HUDEP-2 (cell line): ENCODE data around the gene LYST.
"Not testable (repeated sequence)": the region's sequence is repeated elsewhere in the genome, so short reads cannot be mapped to it uniquely, and the experiment has no call there.

Experiments used
- DNase-seq, 76 experiments: peaks; one replicate each; lab custom pipeline; 2025; ENCODE audit not compliant: unreplicated experiment in 76 of 76; lab: John Stamatoyannopoulos, UW

The LYST gene

DNA sequence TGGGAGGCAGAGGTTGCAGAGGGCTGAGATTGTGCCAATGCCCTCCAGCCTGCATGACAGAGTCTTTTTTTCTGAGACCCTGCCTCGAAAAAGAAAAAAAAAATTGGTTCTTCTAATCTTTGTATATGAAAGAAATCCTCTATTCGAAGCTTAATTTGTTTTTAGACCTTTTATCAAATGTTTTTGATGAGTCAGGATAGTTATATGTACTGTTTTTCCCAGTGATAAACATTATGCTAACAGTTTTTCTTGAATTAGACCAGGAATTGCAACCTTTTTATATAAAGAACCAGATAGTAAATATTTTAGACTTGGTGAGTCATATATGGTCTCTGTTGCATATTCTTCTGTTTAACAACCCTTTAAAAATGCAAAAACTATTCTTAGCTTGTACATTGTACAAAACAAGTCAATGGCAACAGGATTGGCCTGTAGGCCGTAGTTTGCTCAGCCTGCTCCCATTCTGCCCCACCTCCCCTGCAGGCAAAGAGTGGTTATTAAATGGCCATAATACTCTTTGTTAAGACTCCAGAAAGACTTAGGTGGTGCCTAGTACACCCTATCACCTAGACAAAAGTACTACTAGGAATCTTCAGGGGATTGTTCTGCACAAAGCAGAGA, 45.2 kb downstream of the LYST start:
- DNase-seq = no peak

- DNase-seq = peak in 26 of 76 experiments; percentile 1 to 65 (median 22)
Measured at GRCh38 chr1:235820061-235820460, 46.6 kb downstream of the LYST start.

DNA sequence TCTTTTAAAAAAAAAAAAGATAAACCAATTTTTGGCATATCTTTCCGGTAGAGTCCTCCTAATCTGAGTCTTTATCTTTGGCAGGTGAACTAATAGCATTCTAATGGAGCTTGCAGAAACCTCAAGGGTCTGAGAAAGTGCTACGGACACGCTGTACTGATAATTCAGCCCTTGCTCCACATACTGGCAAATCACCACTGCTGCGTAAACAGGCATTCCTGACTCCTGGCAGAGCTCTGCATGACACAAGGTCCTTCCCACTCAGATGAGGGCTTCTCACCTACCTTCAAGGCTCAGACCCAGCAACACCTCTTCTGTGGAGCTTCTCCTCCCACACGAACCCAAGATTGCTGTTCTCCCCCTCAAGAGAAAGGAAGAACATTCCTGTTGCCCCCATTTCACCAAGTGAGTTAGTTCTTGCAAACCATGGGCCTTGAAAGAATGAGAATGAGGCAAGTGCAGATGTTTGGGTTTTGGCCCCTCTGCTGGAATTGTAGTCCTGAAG, 48.0 kb downstream of the LYST start:
- DNase-seq = no peak

DNA sequence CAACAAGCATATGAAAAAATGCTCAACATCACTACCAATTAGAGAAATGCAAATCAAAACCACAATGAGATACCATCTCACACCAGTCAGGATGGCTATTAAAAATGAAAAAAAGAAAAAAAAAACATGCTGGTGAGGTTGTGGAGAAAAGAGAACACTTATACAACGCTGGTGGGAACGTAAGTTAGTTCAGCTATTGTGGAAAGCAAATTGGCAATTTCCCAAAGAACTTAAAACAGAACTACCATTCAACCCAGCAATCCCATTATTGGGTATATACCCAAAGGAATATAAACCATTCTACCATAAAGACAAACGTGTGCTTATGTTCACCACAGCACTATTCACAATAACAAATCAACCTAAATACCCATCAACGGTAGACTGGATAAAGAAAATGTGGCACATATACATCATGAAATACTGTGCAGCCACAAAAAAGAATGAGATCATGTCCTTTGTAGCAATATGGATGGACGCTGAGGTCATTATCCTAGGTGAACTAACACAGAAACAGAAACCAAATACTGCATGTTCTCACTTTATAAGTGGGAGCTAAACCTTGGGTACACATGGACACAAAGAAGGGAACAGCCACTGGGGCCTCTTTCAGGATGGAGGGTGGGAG, 49.5 kb downstream of the LYST start:
- no peak for DNase-seq

DNA sequence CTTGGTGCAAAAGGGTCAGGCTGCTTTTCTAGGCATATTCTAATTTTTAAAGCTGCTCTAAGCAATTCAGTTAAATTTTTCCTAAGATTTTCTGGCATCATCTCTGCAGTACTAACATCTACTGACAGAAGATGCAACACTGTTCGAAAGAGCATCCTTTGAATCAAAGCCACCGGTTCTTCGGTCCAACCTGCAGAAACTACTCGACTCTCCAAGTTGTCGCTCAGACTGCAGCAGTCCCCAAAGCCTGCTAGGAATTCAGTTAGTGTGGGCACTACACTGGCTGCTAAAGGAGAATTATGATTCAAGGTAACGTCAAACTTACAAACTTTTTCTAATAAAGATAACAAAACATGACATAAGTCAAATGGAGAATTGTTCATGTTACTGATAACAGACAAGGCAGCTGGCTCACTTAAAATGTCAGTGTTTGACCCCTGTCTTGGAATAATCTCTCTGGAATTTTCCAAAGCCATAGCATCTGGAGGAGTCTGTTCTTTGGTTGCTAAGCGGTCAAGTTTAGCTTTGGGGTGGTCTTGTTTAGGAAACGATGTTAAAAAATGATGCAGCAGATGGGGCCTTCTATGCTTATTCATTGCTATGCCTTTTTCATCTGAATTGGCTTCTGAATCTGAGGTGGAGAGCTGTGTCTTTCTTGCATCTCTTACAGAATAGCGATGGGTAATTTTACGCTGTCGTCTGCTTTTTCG, 56.9 kb downstream of the LYST start:
- no peak for DNase-seq

DNA sequence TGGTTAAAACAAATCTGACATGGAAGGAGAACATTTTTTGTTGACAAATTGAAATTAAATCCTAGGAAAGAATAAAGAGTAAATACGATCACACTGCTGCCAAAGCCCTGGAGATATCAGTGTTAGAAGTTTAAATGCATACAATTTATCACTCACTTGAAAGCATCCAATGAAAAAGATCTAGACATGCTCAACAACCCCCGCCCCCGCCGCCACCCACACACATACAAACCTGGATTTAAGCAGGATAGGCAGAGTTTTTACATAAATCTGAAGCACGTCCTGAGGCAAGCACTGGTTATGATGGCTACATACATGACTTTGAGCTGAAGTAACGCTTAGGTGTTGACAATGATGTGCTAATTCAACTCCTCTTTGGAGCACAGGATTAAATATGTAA, 58.5 kb downstream of the LYST start:
- no peak for DNase-seq

- no peak for DNase-seq
Measured at GRCh38 chr1:235806123-235806522, 60.6 kb downstream of the LYST start.

- DNase-seq = no peak
Measured at GRCh38 chr1:235802573-235803346, 63.9 kb downstream of the LYST start.

- DNase-seq = no peak
Measured at GRCh38 chr1:235799264-235799663, 67.4 kb downstream of the LYST start.

DNA sequence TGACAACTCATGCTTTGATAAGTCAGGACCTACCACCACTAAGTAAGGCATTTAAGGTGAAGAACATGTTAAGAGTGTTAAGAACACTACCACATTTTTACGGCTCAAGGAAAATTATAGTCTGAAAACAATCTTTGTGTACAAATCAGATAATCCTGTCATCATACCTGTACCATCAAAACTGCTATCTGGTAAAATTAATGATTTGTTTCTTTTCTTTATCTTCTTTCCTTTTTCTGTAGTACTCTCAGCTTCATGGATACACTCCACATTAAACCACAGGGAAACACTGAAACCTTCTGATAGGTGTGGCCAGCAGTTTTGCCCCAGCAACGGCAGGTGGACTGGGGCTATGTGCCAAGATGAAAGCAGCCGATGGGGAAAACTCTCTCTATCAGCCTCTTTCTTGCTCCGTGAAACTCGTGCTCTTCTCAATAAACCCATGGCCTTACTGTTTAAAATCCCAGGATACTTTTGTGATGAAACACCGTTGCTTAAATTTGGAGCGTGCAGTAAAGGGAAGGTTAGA, 75.1 kb downstream of the LYST start:
- no peak for DNase-seq

DNA sequence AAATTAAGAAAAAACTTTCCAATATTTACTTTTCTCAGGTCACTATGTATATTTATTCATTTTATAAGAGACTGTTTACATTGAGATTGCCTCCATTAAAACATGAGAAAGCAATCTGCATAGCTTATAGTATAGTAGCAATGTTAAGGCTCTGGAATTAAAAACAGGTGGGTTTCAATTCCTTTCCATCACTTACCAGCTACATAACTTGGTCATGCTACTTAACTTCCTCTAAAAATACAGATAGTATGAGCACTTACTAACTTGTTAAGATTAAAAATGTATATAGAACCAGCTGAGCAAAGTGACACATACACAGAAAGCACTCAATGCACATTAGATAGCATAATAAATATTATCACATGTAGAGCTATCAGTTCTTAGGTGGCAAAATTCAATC, 76.6 kb downstream of the LYST start:
- DNase-seq = no peak

- not testable (repeated sequence) for DNase-seq
Measured at GRCh38 chr1:235786227-235786898, 80.3 kb downstream of the LYST start.

DNA sequence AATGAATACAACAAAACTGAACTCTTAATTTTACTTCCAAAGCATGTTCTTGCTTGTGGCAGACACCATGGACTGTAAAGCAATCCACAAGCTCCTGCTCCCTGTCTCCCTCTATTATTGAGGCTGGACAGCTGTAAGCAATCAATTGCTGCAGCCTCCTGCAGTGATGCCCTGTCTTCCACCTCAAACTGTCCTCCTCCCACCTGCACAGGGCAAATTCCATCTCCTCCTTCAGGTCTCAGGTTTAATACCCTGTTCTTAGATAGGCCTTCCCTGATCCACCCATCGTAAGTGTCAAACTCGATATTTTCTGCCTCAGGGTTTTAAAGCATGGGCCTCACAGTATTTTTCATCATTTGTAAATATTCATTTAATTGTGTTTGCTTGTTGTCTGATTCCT, 81.8 kb downstream of the LYST start:
- DNase-seq = no peak

DNA sequence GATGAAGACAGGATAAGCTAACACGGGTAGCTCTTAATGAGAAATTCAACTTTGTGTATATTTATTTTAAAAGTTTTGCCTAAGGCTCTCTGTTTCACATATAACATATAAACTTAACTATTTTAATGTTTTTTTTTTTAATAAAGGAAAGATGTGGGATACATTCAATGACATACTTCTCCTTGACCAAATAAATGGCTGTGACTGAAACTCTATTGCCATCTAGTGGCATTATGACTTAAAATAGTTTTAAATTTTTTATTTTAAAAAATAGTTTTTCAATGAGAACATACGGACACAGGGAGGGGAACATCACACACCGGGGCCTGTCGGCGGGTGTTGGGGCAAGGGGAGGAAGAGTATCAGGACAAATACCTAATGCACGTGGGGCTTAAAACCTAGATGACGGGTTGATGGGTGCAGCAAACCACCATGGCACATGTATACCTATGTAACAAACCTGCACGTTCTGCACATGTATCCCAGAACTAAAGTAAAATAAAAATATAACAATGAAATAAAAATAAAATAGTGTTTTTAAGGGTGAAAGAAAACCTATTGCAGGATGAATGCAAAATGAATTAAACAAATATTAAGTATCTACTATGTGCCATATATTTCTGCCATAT, 83.4 kb downstream of the LYST start:
- peak in 11 of 76 experiments; percentile 1 to 34 (median 10) for DNase-seq

DNA sequence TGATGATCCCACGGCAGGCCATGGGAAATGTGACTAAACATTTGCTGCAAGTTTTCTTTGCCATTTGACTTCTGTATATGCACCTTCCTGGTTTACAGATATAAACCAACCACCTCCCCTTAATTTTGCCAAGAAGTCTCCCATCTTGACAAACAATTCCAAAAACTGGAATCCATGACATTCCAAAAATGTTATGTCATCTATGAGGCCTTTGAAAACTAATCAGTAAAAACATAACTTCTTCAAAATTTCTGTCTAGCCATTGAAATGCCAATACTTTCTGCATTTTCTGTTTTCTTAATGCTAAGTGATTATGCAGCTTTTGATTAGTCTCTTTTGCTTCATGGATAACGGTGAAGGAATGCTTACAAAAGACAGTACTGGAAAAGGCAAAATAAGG, 84.1 kb downstream of the LYST start:
- DNase-seq = no peak

- no peak for DNase-seq
Measured at GRCh38 chr1:235781807-235782206, 84.9 kb downstream of the LYST start.

DNA sequence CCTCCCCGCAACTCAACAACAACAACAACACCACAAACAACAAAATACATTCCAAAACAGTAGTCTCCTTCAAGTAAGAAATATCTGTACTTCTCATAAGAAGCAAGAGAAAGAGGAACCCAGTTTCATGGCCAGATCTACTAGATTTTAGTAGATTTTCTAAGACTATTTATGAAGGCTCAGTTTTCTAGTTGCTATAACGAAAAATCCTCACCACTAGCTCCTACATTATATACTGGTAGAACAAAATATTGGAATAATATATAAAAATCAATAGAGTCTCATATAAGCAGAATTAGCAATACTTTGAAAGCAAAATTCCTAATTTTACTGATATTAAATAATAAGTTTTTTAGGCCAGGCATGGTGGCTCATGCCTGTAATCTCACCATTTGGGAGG, 86.9 kb downstream of the LYST start:
- DNase-seq = no peak

DNA sequence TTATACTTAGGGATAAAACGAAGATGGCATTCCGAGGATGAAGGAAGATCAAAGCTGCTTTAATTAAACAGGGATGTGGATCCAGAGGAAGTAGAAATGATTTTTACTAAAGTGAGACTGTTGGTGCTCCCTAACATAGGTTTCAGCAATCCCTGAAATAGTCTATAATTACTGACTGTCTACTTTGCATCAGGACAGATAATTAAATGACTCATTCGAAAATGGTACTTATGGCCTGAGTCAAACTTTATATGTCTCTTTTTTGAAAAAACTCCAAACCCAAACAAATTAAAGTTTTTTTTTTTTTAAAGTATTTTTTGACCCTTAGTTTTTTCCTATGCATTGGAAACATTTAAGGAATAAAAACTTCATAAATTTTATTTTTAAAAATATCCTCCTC, 90.3 kb downstream of the LYST start:
- no peak for DNase-seq

- DNase-seq = peak in 20 of 76 experiments; percentile 3 to 69 (median 22)
Measured at GRCh38 chr1:235775246-235775860, 91.4 kb downstream of the LYST start.
